GM23338 (cell line): ENCODE measurements around the gene XRCC4. TPM values are rescaled to one million over a fixed set of nuclear protein-coding genes. Genes with fewer than 3 reads are reported as not detected.

ENCODE experiments used
- ATAC-seq: fragments of 200-7000 bp; cut with Tn5 transposase; 3 replicates; pipeline ENCODE4 v1.9.1; 2020
- DNase-seq: peaks from one replicate; pipeline ENCODE4 v3.0.0-alpha.2; 2015; ENCODE audit warnings: low spot score
- H2AFZ ChIP-seq: fragments of 200-600 bp; sonication (generic); 2 replicates; pipeline ENCODE4 v1.8.0; 2016; ENCODE audit warnings: antibody characterized with exemption, mild to moderate bottlenecking, moderate library complexity
- H3F3A ChIP-seq: fragments of 200-600 bp; sonication (generic); replicated peaks from 2 replicates; pipeline ENCODE4 v1.8.0; 2017; ENCODE audit warnings: antibody characterized with exemption, mixed run types, low read depth
- H3K27ac ChIP-seq: fragments of 200-600 bp; sonication (generic); 2 replicates; pipeline ENCODE4 v1.6.1; 2016; ENCODE audit warnings: low read depth
- H3K27me3 ChIP-seq: fragments of 200-600 bp; sonication (generic); 2 replicates; pipeline ENCODE4 v1.8.0; 2016; ENCODE audit warnings: mild to moderate bottlenecking, mixed run types, moderate library complexity; ENCODE audit not compliant: insufficient read depth
- H3K36me3 ChIP-seq: fragments of 200-600 bp; sonication (generic); 2 replicates; pipeline ENCODE4 v1.8.0; 2016; ENCODE audit warnings: mild to moderate bottlenecking; ENCODE audit not compliant: insufficient read depth
- H3K4me1 ChIP-seq: fragments of 200-600 bp; sonication (generic); 2 replicates; pipeline ENCODE4 v1.8.0; 2016; ENCODE audit warnings: mild to moderate bottlenecking, moderate library complexity; ENCODE audit not compliant: insufficient read depth
- H3K4me2 ChIP-seq: fragments of 200-600 bp; sonication (generic); 2 replicates; pipeline ENCODE4 v1.7.1; 2017; ENCODE audit warnings: mixed run types
- H3K4me3 ChIP-seq: fragments of 200-600 bp; sonication (generic); 2 replicates; pipeline ENCODE4 v1.6.1; 2016; ENCODE audit warnings: mixed run types
- H3K79me2 ChIP-seq: fragments of 200-600 bp; sonication (generic); replicated peaks from 2 replicates; pipeline ENCODE4 v1.8.0; 2017; ENCODE audit warnings: mild to moderate bottlenecking; ENCODE audit not compliant: insufficient read depth
- H3K9me2 ChIP-seq: fragments of 200-600 bp; sonication (generic); 2 replicates; pipeline ENCODE4 v1.8.0; 2017; ENCODE audit not compliant: insufficient read depth
- H4K20me1 ChIP-seq: fragments of 200-600 bp; sonication (generic); replicated peaks from 2 replicates; pipeline ENCODE4 v1.8.0; 2017; ENCODE audit warnings: mild to moderate bottlenecking; ENCODE audit not compliant: insufficient read depth
- H3K27ac Mint-ChIP-seq: 2 replicates; pipeline ENCODE4 v1.8.0; 2020; ENCODE audit warnings: inconsistent platforms, mild to moderate bottlenecking, moderate library complexity, mixed read lengths
- H3K27me3 Mint-ChIP-seq: 3 replicates; pipeline ENCODE4 v1.8.0; 2022; ENCODE audit warnings: low read depth, mild to moderate bottlenecking, moderate library complexity, mixed read lengths, inconsistent platforms; ENCODE audit not compliant: insufficient read depth, poor library complexity
- H3K36me3 Mint-ChIP-seq: 3 replicates; pipeline ENCODE4 v1.8.0; 2021; ENCODE audit warnings: low read depth, mild to moderate bottlenecking, inconsistent platforms, moderate library complexity, mixed read lengths
- H3K4me1 Mint-ChIP-seq: 3 replicates; pipeline ENCODE4 v1.8.0; 2020; ENCODE audit warnings: mild to moderate bottlenecking, inconsistent platforms, mixed read lengths
- H3K4me3 Mint-ChIP-seq: 3 replicates; pipeline ENCODE4 v1.8.0; 2021; ENCODE audit warnings: moderate library complexity, mild to moderate bottlenecking, inconsistent platforms, mixed read lengths
- H3K9me3 Mint-ChIP-seq: 3 replicates; pipeline ENCODE4 v1.8.0; 2020; ENCODE audit warnings: moderate library complexity, mild to moderate bottlenecking, inconsistent platforms, mixed read lengths
- CREB1 ChIP-seq: fragments of 250-450 bp; sonication (Bioruptor Pico); IDR thresholded peaks from 2 replicates; pipeline ENCODE4 v1.5.0; 2020; ENCODE audit warnings: low read depth, mild to moderate bottlenecking, moderate library complexity
- CTCF ChIP-seq, 2 experiments: fragments of 200-600 bp in 1 of 2; sonication (generic) in 1 of 2; conservative IDR thresholded peaks; 2 replicates each; pipeline versions ENCODE4 v1.5.1 to v1.6.1; 2016 to 2017; ENCODE audit warnings: antibody characterized with exemption in 2 of 2, low read depth in 2 of 2, mild to moderate bottlenecking in 2 of 2, moderate library complexity in 1 of 2
- ETS1 ChIP-seq: IDR thresholded peaks from 2 replicates; pipeline ENCODE4 v1.6.1; 2016; ENCODE audit warnings: antibody characterized with exemption
- EZH2 ChIP-seq: fragments of 200-600 bp; sonication (generic); IDR thresholded peaks from one replicate; pipeline ENCODE4 v1.8.0; 2017; ENCODE audit warnings: antibody characterized with exemption, mild to moderate bottlenecking, low read depth; ENCODE audit not compliant: unreplicated experiment
- EZH2phosphoT487 ChIP-seq: fragments of 200-600 bp; sonication (generic); IDR thresholded peaks from one replicate; pipeline ENCODE4 v1.8.1; 2018; ENCODE audit warnings: antibody characterized with exemption; ENCODE audit not compliant: unreplicated experiment
- NANOG ChIP-seq: IDR thresholded peaks from 2 replicates; pipeline ENCODE4 v1.6.1; 2016; ENCODE audit warnings: antibody characterized with exemption, borderline replicate concordance
- STAT1 ChIP-seq: IDR thresholded peaks from one replicate; pipeline ENCODE4 v1.6.1; 2016; ENCODE audit warnings: antibody characterized with exemption; ENCODE audit not compliant: unreplicated experiment
- ZNF331 ChIP-seq: fragments of 250-450 bp; sonication (Bioruptor Pico); IDR thresholded peaks from 2 replicates; pipeline ENCODE4 v1.5.0; 2020; ENCODE audit warnings: low read depth, mild to moderate bottlenecking, moderate library complexity
- polyA plus RNA-seq: library from polyadenylated mRNA; unstranded; fragments of >200 nt; fragmentation: Nextera tagmentation; extraction: Ambion mirVana; gene quantifications from 2 replicates; pipeline ENCODE4 v1.2.1, GENCODE V29; 2016
- total RNA-seq: library from RNA; depleted of rRNA; stranded (reverse); fragments of >200 nt; shearing (Covaris generic); gene quantifications from 2 replicates; pipeline ENCODE4 v1.2.3, GENCODE V29; 2014

Gene XRCC4
- total and polyA plus RNA-seq, 2 experiments from 2014 or later: 11.5 to 22.4 TPM

- Mint-ChIP-seq H3K4me1 (peaks cover 2% of the 10 kb centered on the region), H3K4me3 (no peak overlapping the region), H3K27me3 (no peaks in the 10 kb centered on the region), H3K27ac (no peak overlapping the region), H3K36me3 (0 out of 3 replicates have a peak, but pooled peaks cover 3% of the 10 kb centered on the region), H3K9me3 (no peaks in the 10 kb centered on the region; the same call in 2 of the 3 replicates)
- Histone ChIP-seq H3K4me2 (no peak overlapping the region), H3K36me3 (no peaks in the 10 kb centered on the region; the same call in 1 of the 2 replicates), H3K9me2 (no peaks in the 10 kb centered on the region), H3K79me2 (no peaks in the 10 kb centered on the region), H3K4me1 (peaks cover 5% of the 10 kb centered on the region; the same call in 1 of the 2 replicates), H3K4me3 (no peak overlapping the region), H3F3A (0 out of 2 replicates have a peak, but pooled peaks cover 4% of the 10 kb centered on the region), H4K20me1 (peaks cover 7% of the 10 kb centered on the region; the same call in 1 of the 2 replicates), H2AFZ (no peak overlapping the region), H3K27me3 (no peaks in the 10 kb centered on the region), H3K27ac (no peak overlapping the region)
- DNase-seq (no peak), ATAC-seq (no peak)
- TF ChIP-seq STAT1 (no peak), EZH2phosphoT487 (no peak), CTCF (conservative IDR thresholded peaks at IDR 0.05; ENCODE audit: low read depth in 2 of 2) (no peak), ETS1 (no peak), ZNF331 (no peak), NANOG (no peak), CREB1 (no peak), EZH2 (no peak)
These were observed 28.5 kb upstream of the XRCC4 start for GRCh38 chr5:83048811-83049210.

- H3K36me3 Mint-ChIP-seq: peaks cover 8% of the 10 kb centered on the region; the same call in 1 of the 3 replicates
- ATAC-seq (no peak), DNase-seq (no peak)
- Histone ChIP-seq H3K4me1 (peaks cover 5% of the 10 kb centered on the region; the same call in 1 of the 2 replicates), H3K27ac (no peak overlapping the region), H3F3A (0 out of 2 replicates have a peak, but pooled peaks cover 4% of the 10 kb centered on the region), H3K9me2 (no peaks in the 10 kb centered on the region), H3K36me3 (peaks cover 4% of the 10 kb centered on the region; the same call in 1 of the 2 replicates), H3K4me2 (no peak overlapping the region), H3K79me2 (no peaks in the 10 kb centered on the region), H2AFZ (no peak overlapping the region), H3K27me3 (no peaks in the 10 kb centered on the region), H3K4me3 (no peak overlapping the region), H4K20me1 (peaks cover 7% of the 10 kb centered on the region; the same call in 1 of the 2 replicates)
- no peak overlapping the region for H3K27ac Mint-ChIP-seq
- H3K4me3 Mint-ChIP-seq: no peak overlapping the region
- no peak for TF ChIP-seq EZH2phosphoT487
- no peaks in the 10 kb centered on the region for H3K27me3 Mint-ChIP-seq
- peaks cover 5% of the 10 kb centered on the region for H3K4me1 Mint-ChIP-seq
- no peaks in the 10 kb centered on the region; the same call in 2 of the 3 replicates for H3K9me3 Mint-ChIP-seq
These were observed 27.9 kb upstream of the XRCC4 start for GRCh38 chr5:83049370-83049885.
